HTERT RPE-1 (cell line): ENCODE data around the gene DCPS.

ENCODE experiments used
- in situ Hi-C: fragments of 300-500 bp; cut with MboI; formaldehyde crosslinking; loops from 4 replicates; pipeline ENCODE4 v1.14.3; 2020; ENCODE audit warnings: low sequenced_read_pairs

DCPS gene

GRCh38 chr11:126328001-126328390 is 24.1 kb downstream of the DCPS start:
- in situ Hi-C loops = no loop called here

DNA sequence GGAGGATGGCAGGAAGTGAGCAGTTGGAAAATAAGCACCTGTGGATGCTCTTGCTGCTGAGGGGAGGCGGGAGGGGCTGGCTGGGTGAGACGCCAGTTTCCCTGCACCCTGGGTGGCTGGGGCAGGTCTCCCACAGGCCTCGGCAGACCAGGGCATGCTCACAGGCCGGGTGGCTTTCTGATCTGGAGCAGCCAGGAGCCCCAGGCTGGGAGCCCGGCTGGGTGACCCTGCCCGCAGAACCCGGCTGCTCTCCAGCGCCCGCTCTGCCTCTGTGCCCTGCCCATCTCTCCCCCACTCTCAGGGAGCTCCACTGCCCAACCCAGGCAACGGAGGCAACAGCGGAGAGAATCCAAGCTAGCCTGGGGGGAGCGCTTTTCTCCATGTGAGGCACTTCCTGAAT is 24.6 kb downstream of the DCPS start:
- in situ Hi-C loops = no loop called here

GRCh38 chr11:126328938-126329643 is 25.2 kb downstream of the DCPS start:
- in situ Hi-C loops = no loop called here

DNA sequence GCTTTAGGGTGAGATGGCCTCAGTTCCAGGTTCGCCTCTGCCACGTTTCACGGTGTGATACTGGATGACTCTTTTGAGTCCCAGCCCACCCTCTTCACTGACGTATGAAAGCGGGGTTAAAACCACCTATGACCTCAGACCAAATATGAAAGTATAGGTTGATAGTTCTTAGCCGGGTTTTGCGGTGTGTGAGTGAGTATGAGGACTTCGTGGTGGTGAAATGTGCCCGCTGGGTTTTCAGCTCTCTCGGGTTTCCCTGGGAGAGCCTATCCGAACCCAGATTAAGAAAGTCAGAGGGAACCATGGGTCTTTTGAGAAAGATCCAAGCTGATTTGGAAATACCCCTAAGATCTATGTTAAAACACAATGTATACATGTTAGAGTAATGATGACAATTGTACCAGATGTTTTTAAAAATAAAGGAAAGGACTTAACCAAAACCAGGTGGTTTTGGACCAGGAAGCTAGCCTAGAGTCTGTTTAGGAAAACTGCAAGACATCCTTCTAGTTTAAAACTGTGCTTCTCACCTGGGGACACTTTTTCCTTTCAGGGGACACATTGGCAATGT is 25.9 kb downstream of the DCPS start:
- in situ Hi-C loops = no loop called here

DNA sequence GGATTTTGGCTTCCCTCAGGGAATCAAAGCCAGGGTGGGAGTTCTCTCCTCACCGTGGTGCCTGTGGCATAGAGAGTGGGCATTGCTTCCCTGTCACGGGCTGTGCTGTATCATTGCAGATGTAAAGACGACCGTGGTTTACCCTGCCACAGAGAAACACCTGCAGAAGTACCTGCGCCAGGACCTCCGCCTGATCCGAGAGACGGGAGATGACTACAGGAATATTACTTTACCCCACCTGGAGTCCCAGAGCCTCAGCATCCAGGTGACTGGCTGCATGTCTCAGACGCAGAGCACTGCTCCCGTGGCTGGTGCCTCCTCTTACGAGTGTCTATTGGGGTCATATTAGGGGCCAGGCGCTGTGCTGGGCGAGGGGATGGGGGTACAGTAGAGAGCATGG is 27.4 kb downstream of the DCPS start:
- in situ Hi-C loops = no loop called here

DNA sequence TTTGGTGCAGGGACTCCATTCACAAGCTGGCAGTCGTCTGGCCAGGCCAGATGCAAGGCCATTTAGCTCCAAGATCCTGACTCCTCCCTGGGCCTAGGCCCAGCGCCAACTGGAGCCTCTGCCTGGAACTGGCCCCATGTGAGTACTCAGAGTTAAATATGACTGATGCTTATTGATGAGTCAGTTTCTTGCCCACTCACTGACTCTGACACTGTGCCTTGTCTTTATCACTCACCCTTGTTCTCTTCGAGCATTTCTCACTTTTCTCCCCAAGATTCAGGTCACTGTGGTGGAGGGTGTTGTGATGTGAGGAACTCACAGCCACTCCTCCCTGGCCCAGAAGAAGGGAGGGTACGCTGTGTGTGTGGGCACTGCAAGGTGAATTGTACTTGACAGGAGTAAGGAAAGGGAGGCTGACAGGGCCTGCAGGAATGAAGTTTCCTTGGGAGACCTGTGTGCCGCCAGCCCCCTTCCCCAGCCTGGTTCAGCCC is 28.4 kb downstream of the DCPS start:
- in situ Hi-C loops = no loop called here

DNA sequence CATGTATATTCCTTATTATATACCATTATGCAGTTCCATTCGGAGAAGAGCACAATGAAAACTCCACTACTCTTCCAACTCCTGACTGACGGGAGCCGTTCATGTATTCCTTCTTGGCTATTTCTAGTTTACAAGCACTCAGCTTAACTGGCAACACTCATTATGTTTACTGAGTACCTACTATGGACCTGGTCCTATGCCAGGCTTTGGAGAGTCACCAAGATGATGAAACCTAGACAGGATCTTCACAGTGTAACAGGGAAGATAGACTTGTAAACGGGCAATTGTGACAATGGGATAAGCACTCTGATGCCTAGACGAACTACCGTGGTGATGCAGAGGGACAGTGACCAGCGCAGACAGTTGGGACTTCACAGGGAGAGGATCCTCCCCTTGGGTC is 29.3 kb downstream of the DCPS start:
- in situ Hi-C loops = no loop called here

DNA sequence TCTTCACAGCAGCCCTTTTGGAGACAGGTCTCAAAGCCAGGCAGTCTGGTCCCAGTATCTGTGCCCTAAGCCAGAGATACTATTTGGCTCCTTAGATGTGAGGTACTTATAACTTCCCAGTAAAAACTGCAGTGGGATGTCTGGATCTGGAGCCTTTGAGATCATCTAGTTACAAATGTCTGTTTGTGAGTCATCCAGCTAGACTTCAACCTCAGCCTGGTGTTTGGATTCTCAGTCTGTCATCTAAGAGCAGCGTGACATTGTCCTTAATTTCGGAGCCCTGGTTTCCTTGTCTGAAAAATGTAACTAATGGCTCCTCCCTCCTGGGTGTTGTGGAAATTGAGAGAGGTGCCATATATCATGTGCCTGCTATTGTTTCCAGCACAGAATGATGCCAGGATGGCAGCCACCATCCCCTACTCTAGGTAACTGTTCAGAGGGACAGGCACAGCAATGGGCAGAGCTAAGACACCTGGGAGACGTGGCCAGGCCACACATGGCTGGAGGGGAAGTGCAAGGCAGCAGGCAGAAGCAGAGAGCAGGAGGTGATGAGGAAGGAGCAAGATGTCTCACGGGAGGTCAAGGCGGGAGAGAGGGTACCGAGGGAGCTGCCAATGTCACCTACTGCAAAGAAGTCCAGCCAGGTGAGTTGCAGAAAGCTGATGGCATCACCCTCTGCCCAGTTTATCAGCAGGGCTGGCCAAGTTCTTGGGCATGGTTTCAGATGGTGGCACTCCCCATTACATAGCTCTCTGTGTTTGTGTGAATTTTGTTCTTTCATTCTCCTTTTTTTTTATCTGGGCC is 31.0 kb downstream of the DCPS start:
- in situ Hi-C loops = no loop called here

DNA sequence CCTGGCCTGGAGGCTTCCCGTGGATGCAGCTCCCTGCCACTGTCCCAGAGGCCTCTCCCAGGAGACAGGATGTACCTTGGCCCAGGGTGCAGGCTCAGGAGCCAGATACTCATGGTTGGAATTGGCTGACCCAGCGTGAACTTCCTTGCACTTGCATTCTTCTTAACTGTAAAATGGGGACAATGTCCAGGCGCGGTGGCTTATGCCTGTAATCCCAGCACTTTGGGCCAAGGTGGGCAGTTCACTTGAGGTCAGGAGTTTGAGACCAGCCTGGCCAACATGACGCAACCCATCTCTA is 31.6 kb downstream of the DCPS start:
- in situ Hi-C loops = no loop called here

DNA sequence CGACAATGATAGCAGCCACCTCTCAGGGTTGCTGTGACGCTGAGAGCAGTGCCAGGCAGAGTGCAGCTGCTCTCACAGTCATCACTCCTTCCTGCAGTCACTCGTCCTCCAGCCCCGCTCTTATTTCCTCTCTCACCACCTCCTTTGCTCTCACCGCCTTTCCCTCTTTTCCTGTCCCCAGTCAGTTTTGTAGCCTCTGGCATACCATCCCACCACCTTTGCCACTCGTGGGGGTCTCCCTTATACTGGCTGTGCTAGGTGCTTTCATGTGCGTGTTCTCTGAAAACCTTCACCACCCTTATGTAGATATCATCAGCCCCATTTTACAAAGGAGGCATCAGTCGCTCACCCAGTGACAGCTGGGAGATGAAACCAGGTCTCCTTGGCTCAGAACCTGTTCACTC is 32.3 kb downstream of the DCPS start:
- in situ Hi-C loops = no loop called here

GRCh38 chr11:126336671-126337101 is 32.8 kb downstream of the DCPS start:
- in situ Hi-C loops = no loop called here

GRCh38 chr11:126337126-126337473 is 33.2 kb downstream of the DCPS start:
- in situ Hi-C loops = no loop called here

DNA sequence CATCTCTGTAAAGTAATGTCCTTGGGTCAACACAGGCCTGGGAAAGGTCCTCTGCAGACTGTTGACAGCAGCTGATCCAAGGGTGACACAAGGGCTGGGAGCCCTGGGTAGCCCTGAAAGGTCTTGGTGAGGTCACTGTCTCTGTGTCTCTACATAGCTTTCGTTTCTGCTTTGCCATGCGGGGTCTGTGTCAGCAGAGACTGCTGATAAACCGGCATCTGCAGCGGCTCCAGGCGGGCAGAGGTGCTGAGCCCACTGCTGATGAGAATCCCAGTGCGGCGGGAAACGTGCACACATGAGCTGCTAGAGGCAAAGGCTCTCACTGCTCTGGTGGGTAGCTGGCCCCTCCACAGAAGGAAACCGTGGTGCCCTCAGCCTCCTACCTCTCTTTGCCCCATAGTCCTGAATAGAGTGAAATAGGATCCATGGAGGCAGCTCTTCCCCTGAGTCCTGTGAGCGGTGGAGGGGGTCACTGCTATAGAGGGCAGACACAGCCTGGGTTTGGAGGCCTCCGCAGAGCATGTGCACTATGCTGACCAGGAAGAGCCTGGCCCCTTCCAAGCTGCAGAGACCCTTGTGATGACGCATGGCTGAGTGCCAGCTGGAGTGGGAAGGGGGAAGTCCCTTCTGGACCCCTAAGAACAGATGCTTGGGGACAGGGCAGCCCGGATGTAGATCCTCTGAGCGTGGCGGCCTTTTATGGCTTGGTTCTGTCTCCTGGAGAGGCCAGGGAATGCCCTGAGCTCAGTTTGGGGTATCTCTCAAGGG is 33.8 kb downstream of the DCPS start:
- in situ Hi-C loops = no loop called here

GRCh38 chr11:126338346-126339055 is 34.6 kb downstream of the DCPS start:
- in situ Hi-C loops = no loop called here

- in situ Hi-C loops = no loop called here
Observed at GRCh38 chr11:126339073-126339862, 35.4 kb downstream of the DCPS start.

GRCh38 chr11:126339863-126340434 is 36.1 kb downstream of the DCPS start:
- in situ Hi-C loops = no loop called here

DNA sequence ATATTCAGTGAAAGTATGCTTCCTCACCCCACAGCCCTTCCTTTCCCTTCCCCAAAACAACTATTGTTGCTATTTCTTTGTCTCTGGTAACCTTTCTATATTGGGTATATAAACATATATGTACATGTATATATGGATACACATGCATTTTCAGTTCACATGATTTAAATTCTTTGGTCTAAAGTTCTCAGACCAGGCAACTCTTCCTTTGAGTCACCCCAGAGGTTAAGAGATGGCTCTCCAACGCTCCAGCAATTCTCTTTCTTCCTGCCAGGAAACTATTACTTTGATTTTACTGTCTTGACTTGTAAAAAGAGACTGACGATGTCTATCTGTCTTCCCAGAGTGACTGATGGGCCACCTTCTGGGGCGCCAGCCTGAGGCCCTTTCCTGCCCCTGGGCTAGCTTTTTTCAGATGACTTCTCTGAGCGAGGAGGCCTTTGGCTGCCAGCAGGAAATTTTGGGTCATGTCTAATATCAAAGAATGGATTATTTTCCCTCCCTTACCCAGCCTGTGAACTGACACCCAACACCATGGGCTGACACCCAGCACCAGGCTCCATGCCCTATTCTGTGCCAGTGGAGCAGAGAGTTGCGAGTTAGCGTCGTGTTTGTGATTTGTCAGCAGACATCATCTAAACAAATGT is 37.2 kb downstream of the DCPS start:
- in situ Hi-C loops = no loop called here

DNA sequence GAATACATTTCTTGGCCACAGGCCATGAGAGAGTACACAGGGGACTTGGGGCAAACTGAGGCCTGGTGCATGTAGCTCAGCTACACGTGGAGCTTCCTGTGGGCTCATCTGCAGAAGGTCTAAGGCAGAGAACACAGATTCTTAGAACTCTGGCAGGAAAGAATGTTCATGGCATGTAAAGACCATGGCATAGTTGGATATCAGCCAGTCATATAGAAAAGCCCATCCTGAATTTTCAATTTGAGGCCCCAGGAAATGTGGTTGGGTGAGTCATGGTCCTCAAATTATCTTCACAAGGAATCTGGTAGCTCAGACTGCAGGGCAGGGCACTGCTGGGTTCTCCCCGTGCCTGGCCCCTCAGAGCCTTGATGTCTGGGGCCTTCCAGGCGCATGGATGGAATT is 37.9 kb downstream of the DCPS start:
- in situ Hi-C loops = no loop called here

- in situ Hi-C loops = no loop called here
Observed at GRCh38 chr11:126343051-126343450, 39.2 kb downstream of the DCPS start.
